Astrocyte of the spinal cord (primary cell): ENCODE measurements around the gene SNRPN.
"Not testable (repeated sequence)": the region's sequence is repeated elsewhere in the genome, so short reads cannot be mapped to it uniquely, and the experiment has no call there.

Experiments used
- DNase-seq: peaks from one replicate; pipeline ENCODE4 v3.0.0; 2011; ENCODE audit warnings: low read depth, low spot score
- H3K4me3 ChIP-seq: 2 replicates; pipeline ENCODE4 v1.5.1; 2011; ENCODE audit warnings: low read depth, mild to moderate bottlenecking, low read length, moderate library complexity
- in situ Hi-C: cut with HindIII; loops from 2 replicates; pipeline ENCODE4 v1.10.0; 2017; ENCODE audit warnings: low sequenced_read_pairs
- TF ChIP-seq, protein P1 (sequence below): IDR thresholded peaks from 2 replicates; pipeline ENCODE4 v1.5.1; 2012; ENCODE audit warnings: low read depth, mild to moderate bottlenecking, low read length, inconsistent platforms

The SNRPN gene

DNA sequence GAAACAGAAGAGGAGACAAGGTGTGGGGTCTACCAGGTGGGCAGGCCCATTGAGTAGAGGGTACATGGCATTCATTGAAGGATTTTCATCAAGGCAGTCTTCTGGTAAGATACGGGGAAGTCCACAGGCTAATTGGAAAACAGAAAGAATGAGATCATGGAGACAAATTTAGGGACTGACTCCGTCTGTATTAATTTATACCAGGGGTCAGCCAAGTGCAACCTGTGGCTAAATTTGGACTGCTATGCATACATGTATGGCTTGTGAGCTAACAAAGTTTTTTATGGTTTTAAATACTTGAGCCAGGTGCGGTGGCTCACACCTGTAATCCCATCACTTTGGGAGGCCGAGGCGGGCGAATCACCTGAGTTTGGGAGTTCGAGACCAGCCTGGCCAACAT lies 21.1 kb upstream of the SNRPN start:
- DNase-seq: no peak
- in situ Hi-C loops: no loop called here
- TF ChIP-seq, protein P1, sequence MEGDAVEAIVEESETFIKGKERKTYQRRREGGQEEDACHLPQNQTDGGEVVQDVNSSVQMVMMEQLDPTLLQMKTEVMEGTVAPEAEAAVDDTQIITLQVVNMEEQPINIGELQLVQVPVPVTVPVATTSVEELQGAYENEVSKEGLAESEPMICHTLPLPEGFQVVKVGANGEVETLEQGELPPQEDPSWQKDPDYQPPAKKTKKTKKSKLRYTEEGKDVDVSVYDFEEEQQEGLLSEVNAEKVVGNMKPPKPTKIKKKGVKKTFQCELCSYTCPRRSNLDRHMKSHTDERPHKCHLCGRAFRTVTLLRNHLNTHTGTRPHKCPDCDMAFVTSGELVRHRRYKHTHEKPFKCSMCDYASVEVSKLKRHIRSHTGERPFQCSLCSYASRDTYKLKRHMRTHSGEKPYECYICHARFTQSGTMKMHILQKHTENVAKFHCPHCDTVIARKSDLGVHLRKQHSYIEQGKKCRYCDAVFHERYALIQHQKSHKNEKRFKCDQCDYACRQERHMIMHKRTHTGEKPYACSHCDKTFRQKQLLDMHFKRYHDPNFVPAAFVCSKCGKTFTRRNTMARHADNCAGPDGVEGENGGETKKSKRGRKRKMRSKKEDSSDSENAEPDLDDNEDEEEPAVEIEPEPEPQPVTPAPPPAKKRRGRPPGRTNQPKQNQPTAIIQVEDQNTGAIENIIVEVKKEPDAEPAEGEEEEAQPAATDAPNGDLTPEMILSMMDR: no peak

DNA sequence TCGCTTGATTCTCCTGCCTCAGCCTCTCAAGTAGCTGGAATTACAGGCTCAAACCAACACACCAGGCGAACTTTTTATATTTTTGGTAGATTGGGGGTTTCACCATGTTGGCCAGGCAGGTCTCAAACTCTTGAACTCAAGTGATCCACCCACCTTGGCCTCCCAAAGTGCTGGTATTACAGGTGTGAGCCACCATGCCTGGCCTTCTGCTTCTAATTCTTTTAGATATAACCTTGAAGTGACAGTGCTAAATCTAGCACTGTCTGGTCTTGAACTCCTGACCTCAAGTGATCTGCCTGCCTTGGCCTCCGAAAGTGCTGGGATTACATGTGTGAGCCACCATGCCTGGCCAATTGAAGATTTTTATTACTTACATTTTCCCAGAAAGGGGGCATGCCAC lies 16.6 kb upstream of the SNRPN start:
- in situ Hi-C loops, H3K4me3 ChIP-seq, DNase-seq: not testable (repeated sequence)

More for the DNA sequence above, 21.1 kb upstream of the SNRPN start:
- H3K4me3 ChIP-seq: no peak overlapping the region

DNA sequence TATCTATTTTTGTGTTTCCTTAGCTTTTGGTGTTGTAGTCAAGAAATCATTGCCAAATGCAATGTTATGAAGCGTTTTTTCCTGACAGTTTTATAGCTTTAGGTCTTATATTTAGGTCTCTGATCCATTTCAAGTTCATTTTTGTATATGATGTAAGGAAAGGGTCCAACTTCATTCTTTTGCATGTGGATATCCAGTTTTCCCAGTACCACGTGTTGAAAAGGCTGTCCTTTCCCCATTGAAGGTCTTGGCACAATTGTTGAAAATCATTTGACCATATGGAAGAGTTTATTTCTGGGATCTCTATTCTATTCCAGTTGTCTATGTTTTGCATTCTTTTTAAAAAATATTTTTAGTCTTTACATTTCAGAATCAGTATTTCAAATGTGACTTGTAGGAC lies 14.6 kb upstream of the SNRPN start:
- in situ Hi-C loops: no loop called here
- DNase-seq: no peak
- TF ChIP-seq, protein P1: no peak
- no peak overlapping the region for H3K4me3 ChIP-seq

DNA sequence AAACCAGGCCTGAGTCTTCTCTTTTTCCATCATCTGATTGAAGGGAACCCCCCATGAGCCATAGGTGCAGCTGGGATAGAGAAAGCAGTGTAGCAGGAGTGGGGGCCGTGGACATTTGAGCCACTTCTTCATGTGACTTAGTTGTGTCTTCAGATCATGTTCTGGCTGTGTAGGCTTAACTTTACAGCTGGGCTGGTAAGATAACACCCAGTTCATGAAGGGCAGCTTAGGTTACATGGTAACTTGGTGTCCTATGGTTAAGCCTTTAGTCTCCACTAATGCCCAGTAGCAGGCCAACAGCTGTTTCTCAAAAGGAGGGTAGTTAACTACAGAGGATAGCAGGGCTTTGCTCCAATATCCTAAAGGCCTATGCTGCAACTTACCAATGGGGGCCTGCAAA lies 11.4 kb upstream of the SNRPN start:
- TF ChIP-seq, protein P1: no peak
- DNase-seq: no peak
- in situ Hi-C loops: no loop called here
- no peak overlapping the region for H3K4me3 ChIP-seq

DNA sequence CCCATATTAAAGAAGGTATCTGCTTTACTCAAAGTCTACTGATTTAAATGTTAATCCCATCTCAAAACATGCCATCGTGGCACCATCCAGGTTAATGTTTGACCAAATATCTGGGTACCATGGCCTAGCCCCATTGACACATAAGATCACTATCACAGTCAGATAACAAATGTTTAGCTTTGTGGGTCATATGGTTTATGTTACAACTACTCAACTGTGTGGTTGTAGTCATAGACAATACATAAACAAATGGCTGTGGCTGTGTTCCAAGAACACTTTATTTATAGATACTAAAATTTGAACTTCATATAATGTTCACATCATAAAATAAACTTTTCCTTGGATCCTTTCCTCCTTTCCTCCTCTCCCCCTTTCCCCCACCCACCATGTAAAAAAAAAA lies 9.8 kb upstream of the SNRPN start:
- in situ Hi-C loops: no loop called here
- no peak overlapping the region for H3K4me3 ChIP-seq
- no peak for DNase-seq
- TF ChIP-seq, protein P1: no peak

DNA sequence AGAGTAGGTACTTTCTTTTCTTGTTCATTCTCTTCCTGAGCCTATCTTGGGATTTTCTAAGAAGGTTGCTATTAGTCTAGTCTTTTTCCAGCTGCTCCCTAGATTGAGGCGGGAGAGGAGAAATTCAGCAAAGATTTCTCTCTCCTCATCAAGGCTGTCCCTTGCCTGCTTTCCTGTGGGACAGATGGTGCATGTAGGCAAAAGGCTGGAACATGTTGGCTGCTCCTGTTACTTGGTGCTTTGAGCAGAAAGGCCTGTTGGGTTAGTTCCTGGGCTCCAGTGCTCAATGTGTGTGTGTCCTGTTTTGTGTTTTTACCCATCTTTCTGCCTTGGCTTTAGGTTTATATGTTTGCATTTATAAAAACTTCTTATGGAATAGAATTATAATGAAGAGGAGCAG lies 9.1 kb upstream of the SNRPN start:
- DNase-seq: no peak
- no peak overlapping the region for H3K4me3 ChIP-seq
- in situ Hi-C loops: no loop called here
- TF ChIP-seq, protein P1: no peak

DNA sequence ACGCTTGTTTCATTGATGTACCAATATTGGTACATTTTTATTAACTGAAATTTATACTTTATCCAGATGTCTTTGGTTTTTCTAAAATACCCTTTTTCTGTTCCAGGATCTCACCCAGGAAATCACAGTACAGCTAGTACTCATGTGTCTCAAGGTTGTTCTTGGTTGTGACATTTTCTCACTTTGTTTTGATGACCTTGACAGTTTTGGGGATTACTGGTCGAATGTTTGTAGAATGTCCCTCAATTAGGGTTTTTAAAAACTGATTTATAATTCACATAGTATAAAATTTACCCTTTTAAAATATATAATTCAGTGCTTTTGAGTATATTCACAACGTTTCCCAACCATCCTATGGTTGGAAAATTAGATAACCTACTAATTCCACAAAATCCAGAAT lies 6.3 kb upstream of the SNRPN start:
- TF ChIP-seq, protein P1: no peak
- in situ Hi-C loops: no loop called here
- no peak overlapping the region for H3K4me3 ChIP-seq
- DNase-seq: no peak
